Measurements from ENCODE around the gene TRPM1.
"Not testable (repeated sequence)": the region's sequence is repeated elsewhere in the genome, so short reads cannot be mapped to it uniquely, and the experiment has no call there.

Gene TRPM1

DNA sequence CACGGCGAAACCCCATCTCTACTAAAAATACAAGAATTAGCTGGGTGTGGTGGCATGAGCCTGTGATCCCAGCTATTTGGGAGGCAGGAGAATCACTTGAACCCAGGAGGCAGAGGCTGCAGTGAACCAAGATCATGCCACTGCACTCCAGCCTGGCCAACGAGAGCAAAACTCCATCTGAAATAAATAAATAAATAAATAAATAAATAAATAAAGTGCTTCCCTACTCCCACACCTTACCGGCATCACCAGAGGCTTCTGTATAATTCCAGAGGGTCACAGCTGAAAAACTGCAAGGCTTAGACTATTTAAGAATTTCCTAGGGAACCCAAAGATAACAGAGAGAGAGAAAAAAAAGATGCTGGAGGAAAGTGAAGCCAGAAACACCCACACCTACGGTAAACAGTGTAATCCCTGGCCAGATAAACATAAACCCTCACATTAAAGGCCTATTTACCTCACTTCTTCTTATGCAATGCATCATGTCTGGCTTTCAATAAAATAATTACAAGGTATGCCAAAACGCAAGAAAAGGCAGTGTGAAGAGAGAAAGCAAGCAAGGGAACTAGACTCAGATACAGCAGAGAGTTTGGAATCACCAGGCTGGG, 15.0 kb upstream of the TRPM1 start:
- DNase-seq: no peak

- DNase-seq: no peak
Observed at GRCh38 chr15:31111091-31111647, 9.6 kb upstream of the TRPM1 start.

- no peak for DNase-seq
Observed at GRCh38 chr15:31108836-31109235, 7.3 kb upstream of the TRPM1 start.

- no peak for DNase-seq
Observed at GRCh38 chr15:31106495-31107300, 5.2 kb upstream of the TRPM1 start.

GRCh38 chr15:31104003-31104402, 2.5 kb upstream of the TRPM1 start:
- no peak for DNase-seq

DNA sequence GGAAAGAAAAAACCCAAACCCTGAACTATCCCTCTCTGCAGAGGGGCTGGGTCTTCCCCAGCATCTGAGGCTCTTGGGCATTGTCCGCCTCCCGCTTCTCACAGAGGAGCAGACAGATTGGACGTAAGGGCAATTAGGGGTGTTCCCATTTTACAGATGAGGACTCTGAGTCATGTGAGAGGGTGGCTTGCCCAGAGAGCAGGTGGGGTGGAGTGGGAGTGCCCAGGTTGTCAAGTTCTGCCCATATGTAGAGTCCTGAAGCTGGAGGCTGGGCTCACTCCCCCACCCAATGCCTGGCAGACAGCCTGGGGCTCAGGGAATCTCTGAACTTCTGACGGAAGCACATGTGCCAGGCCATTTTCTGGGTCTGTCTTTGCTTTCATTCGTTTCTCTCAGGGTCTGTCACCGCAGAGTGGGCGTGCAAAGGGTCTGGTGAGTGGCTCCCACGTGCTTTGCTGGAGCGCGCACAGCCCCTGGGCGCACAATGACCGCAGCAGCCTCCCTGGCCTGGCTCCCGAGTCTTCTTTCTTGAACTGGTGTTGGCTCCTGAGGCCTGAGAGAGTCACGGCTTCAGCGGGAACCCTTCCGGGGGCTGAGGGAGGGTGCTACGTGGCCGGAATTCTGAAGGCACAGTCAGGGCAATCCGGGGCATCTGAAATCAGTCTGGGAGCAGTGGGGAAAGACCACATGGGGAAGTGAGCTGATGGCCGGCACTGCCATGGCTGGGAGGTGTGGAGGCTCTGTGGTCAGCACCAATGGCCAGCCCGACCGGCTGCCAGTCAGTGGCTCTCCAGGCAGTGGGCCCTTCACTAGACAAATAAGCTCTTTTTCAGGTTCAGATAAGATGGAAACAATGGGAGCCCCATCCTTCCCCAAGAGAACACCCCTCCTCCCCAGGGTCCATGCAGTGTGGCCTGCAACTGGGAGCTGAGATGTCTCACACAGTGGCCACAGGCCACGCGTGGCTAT, 1.1 kb upstream of the TRPM1 start:
- DNase-seq: no peak

DNA sequence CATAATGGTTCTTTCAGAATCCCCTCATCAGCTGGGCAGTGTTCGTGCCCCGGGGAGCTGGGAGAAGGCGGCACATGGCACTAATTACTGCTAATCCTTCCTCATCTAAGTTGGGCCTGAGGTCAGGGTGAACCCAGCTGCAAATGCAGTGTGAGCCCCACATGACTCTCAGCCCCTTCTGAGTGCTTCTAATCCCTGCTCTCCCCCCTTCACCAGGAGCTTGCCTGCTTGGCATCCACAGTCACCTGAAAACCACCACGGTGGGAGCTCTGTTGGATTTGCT, 455 bp upstream of the TRPM1 start:
- no peak for DNase-seq

- DNase-seq: no peak
Observed at GRCh38 chr15:31100738-31101137, 787 bp downstream of the TRPM1 start.

- no peak for DNase-seq
Observed at GRCh38 chr15:31098953-31099740, 2.4 kb downstream of the TRPM1 start.

DNA sequence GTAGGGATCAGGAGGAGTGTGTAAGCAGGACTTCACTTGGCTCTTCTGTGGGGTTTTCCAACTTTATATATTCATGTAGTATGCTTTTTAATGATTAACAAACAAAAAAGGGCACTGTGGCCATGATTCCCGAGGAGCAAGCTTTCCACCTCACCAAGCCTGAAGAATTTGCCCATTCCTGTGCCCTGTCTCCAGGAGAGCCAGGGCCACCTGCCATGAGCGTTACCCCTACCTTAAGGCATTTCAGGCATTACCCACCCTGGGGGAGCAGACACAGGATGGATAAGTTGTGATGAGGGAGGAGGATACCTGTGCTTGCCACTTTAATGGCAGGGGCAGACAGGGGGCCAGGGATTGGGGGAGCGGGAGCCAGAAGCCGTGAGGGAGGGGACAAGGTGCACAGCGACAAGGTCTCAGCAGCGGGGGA, 3.0 kb downstream of the TRPM1 start:
- no peak for DNase-seq

- DNase-seq: no peak
Observed at GRCh38 chr15:31096563-31096962, 5.0 kb downstream of the TRPM1 start.

DNA sequence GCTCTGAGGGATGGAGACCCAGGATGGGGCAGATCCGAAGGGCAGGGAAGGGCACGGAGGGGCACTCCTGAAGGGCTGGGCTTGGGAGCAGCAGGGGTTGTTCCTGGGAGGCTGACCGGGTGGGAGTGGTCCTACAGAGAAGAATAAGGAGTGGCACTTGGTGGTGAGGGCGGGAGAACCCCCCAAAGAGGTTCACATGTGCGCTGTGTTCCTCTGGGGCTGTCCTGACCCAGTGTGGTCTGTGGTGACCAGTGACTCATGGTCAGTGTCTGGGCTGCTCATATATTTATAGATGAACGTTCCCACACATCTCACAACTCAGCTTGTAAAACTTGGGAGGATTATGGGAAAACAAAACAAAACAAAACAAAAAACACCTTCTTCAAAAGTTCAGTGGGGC, 10.0 kb downstream of the TRPM1 start:
- DNase-seq: no peak

DNA sequence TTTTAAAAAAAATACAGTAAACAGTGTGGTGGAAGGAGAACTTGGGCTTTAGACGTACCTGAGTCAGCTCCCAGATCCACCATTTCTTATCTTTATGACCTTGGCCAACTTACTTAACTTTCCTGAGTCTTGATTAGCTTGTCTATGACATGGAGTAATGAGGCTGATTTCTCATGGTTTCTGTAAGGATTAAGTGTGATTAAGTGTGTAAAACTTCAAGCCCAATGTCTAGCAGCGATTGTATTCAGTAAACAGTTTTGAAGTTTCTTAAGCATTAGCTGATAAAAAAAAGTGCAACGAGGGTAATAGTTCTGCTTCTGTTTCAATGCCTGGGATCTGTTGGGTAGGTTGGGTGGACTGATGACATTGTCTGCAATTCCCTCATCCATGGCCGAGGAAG, 10.8 kb downstream of the TRPM1 start:
- no peak for DNase-seq

DNA sequence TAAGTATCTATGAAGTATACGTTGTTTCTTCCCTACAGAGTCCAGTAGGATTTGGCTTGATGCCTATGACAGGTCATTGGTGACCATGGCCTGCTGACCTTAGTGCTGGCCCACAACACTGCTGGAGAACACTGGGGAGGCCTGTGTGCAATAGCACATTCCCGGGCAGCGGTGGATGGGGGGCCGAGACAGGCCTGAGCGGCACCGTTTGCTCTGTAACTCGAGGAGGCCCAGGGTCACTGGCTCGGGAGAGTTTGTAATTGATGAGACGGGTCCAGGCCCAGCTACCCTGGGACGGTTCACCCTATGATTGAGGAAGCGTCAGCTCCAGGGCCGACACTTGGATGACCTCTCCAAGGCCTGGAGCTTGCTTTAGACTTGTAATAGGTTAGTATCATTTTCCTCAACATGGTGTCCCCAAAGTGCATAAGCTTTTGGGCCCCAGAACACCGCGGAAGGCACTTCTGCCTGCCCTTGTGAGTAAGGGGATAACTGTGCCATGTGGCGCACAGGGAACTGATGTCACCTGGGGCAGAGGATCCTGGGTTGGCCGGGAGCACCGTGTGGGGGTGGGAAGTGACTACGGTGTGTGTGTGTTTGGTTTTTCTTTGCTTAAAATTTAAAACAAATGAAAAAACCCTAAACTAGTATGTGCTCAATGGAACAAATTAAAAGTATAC, 12.0 kb downstream of the TRPM1 start:
- no peak for DNase-seq

GRCh38 chr15:31088672-31089367, 12.7 kb downstream of the TRPM1 start:
- DNase-seq: no peak

- DNase-seq: not testable (repeated sequence)
Observed at GRCh38 chr15:31088041-31088440, 13.5 kb downstream of the TRPM1 start.

GRCh38 chr15:31086344-31086743, 15.2 kb downstream of the TRPM1 start:
- DNase-seq: no peak

DNA sequence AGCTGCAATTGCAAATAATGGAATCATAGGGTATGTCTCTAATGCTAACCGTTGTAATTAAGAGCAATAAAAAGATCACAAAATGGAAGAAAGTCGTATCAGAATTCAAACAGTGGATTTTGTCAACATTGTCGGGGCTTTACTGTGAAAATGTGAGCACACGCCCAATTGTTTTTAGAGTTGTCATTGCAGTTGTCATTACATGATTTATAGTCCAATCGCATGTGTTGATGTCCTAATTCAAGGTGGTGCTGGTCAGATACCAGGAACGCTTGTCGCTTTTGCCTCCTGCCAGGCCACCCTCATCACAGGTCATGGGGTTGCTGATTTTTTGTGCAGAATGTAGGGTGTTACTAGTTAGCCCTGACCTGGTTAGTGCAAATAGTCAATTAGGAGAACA, 16.2 kb downstream of the TRPM1 start:
- DNase-seq: no peak

- no peak for DNase-seq
Observed at GRCh38 chr15:31084176-31084575, 17.3 kb downstream of the TRPM1 start.

GRCh38 chr15:31083370-31083780, 18.1 kb downstream of the TRPM1 start:
- peak; percentile 46 for DNase-seq

- DNase-seq: no peak
Observed at GRCh38 chr15:31082771-31083369, 18.7 kb downstream of the TRPM1 start.

Data from NCI-H2107 (cell line).